ENCODE measurements around the gene EDIL3. TPM values are rescaled to one million over a fixed set of nuclear protein-coding genes. Genes with fewer than 3 reads are reported as not detected.

Gene EDIL3
- total and polyA plus RNA-seq, 2 of the 8 experiments (the other 6 are each of a cell fraction or from before 2014, with no cell fraction given): 14.7 to 47.2 TPM

DNA sequence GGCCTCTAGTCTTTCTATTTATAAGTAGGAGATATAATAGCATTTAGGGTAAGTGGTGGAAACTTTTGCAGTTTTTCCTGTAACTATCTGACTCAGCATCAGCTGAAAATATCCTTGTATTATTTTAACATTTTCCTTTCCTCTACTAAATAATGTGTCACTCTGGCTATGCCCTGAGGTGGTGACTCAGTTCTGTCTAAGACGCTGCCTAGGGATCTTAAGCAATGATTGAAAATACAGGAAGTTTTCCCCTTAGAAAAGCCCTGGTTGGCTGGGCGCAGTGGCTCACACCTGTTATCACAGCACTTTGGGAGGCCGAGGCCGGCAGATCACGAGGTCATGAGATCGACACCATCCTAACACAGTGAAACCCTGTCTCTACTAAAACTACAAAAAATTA is 9.3 kb upstream of the EDIL3 start:
- Histone ChIP-seq H3K23me2 (ENCODE audit: low read depth, low read length) (no peaks in the 10 kb centered on the region), H2BK12ac (ENCODE audit: low read depth, low read length) (no peak overlapping the region), H2BK20ac (ENCODE audit: low read length) (no peak overlapping the region), H3K4me3 (ENCODE audit: extremely low read depth in 1 of 4, insufficient read depth in 2 of 4, low read depth in 3 of 4, low read length in 4 of 4) (no peak overlapping the region), H2AK5ac (ENCODE audit: low read depth, low read length) (no peak overlapping the region), H4K20me1 (replicated peaks in 1 of 2; ENCODE audit: control insufficient read depth in 1 of 2, insufficient read depth in 2 of 2, low read length in 2 of 2) (no peaks in the 10 kb centered on the region), H3K79me2 (ENCODE audit: control insufficient read depth in 1 of 2, insufficient read depth in 2 of 2, low read length in 2 of 2) (no peaks in the 10 kb centered on the region), H3K36me3 (ENCODE audit: control insufficient read depth in 2 of 4, insufficient read depth in 4 of 4, low read length in 3 of 4) (peaks cover 0 to 3% (median 0%) of the 10 kb centered on the region in 4 experiments; a peak in 1 of 8 replicates), H3K9ac (replicated peaks in 1 of 4; ENCODE audit: extremely low read depth in 1 of 4, low read depth in 3 of 4, low read length in 3 of 4) (no peak overlapping the region), H3K79me1 (ENCODE audit: low read depth, low read length) (no peaks in the 10 kb centered on the region), H3K18ac (ENCODE audit: extremely low read depth, low read length) (no peak overlapping the region), H2AFZ (ENCODE audit: low read length) (no peak overlapping the region), H3K23ac (ENCODE audit: insufficient read length) (no peak overlapping the region), H2BK120ac (replicated peaks; ENCODE audit: low read depth, low read length) (no peak overlapping the region), H4K8ac (ENCODE audit: extremely low read depth, insufficient read depth, low read length) (no peak overlapping the region), H3K4ac (replicated peaks; ENCODE audit: insufficient read length, low read depth, low read length) (no peak overlapping the region), H3K27me3 (replicated peaks in 1 of 4; ENCODE audit: control insufficient read depth in 3 of 4, extremely low read depth in 1 of 4, insufficient read depth in 3 of 4, low read length in 3 of 4) (no peaks in the 10 kb centered on the region), H3K56ac (replicated peaks; ENCODE audit: insufficient read length, low read depth, low read length) (no peak overlapping the region), H3K9me3 (ENCODE audit: insufficient read depth in 2 of 2, low read depth in 1 of 2, low read length in 1 of 2) (no peaks in the 10 kb centered on the region), H3K4me2 (ENCODE audit: insufficient read depth in 1 of 2, low read depth in 2 of 2, low read length in 2 of 2) (no peak overlapping the region), H2BK5ac (ENCODE audit: low read depth, low read length) (no peak overlapping the region), H2BK15ac (ENCODE audit: low read length) (no peak overlapping the region), H4K91ac (replicated peaks; ENCODE audit: insufficient read length, low read length) (no peak overlapping the region), H3K14ac (ENCODE audit: insufficient read length) (no peak overlapping the region), H3K27ac (ENCODE audit: low read depth, low read length) (no peak overlapping the region), H4K5ac (ENCODE audit: insufficient read length, low read depth, low read length) (no peak overlapping the region), H3K4me1 (replicated peaks in 1 of 4; ENCODE audit: control insufficient read depth in 3 of 4, insufficient read depth in 4 of 4, low read length in 3 of 4) (no peaks in the 10 kb centered on the region)
- 96% methylated on average over 6 of the region's 6 CpGs; no CpG with 5 or more reads in 1 of the 2 experiments for WGBS, 2 experiments (ENCODE audit: extremely low coverage in 1 of 2, insufficient coverage in 1 of 2, insufficient read length in 1 of 2, insufficient replicate concordance in 2 of 2, low coverage in 1 of 2, low lambda C conversion rate in 2 of 2, missing lambda C conversion rate in 1 of 2)
- ChIA-PET POLR2A (ENCODE audit: partially characterized antibody) (interaction anchor here (0.7 to 1.7 kb wide), 2 partner anchors 9 to 206 kb away, joined by 3 to 5 read pairs; partner anchors contain the start of gene EDIL3), CTCF (ENCODE audit: partially characterized antibody) (interaction anchor here (0.7 to 1.0 kb wide), 3 partner anchors 11 to 676 kb away, joined by 3 read pairs; no protein-coding TSS in a partner anchor)
- no peak for FAIRE-seq
- TF ChIP-seq SIN3A (conservative IDR thresholded peaks at IDR 0.05 in 1 of 2, IDR thresholded peaks at IDR 0.05 in 1 of 2; ENCODE audit: low read depth in 1 of 2, low read length in 2 of 2) (no peak), CEBPB (IDR thresholded peaks at IDR 0.05; ENCODE audit: low read depth, low read length) (no peak)
- DNase-seq (ENCODE audit: low read depth in 1 of 2, low spot score in 2 of 2): no peak

All from H1 (cell line).